Upper lobe of left lung (tissue), 6 donors: ENCODE measurements around the gene KNDC1. TPM values are rescaled to one million over a fixed set of nuclear protein-coding genes. Genes with fewer than 3 reads are reported as not detected.
A peak's percentile ranks its signal among the peaks of the same experiment; 100 is the strongest.

Experiments used
- ATAC-seq, 2 donors: fragments of 200-7000 bp; cut with Tn5 transposase; one replicate each; pipeline ENCODE4 v1.9.1; 2022; ENCODE audit warnings: mild to moderate bottlenecking in 2 of 2, moderate library complexity in 2 of 2; ENCODE audit not compliant: low FRiP score in 2 of 2
- DNase-seq, 2 donors: peaks; one replicate each; pipeline ENCODE4 v3.0.0-alpha.2; 2019 to 2020
- H3K27ac ChIP-seq, 4 donors: fragments of 200-600 bp; sonication (generic); one replicate each; pipeline ENCODE4 v1.5.1; 2016 to 2019
- H3K27me3 ChIP-seq, 4 donors: fragments of 200-600 bp; sonication (generic); one replicate each; pipeline ENCODE4 v1.5.1; 2017 to 2019
- H3K36me3 ChIP-seq, 4 donors: fragments of 200-600 bp; sonication (generic); one replicate each; pipeline ENCODE4 v1.5.1; 2016 to 2019
- H3K4me1 ChIP-seq, 4 donors: fragments of 200-600 bp; sonication (generic); one replicate each; pipeline ENCODE4 v1.5.1; 2018 to 2019
- H3K4me3 ChIP-seq, 4 donors: fragments of 200-600 bp; sonication (generic); one replicate each; pipeline ENCODE4 v1.5.1; 2017 to 2019; ENCODE audit warnings: mild to moderate bottlenecking in 2 of 4, moderate library complexity in 1 of 4
- H3K9me3 ChIP-seq, 4 donors: fragments of 200-600 bp; sonication (generic); one replicate each; pipeline ENCODE4 v1.5.1; 2018 to 2019
- EP300 ChIP-seq, 4 donors: sonication (generic); formaldehyde crosslinking; IDR thresholded peaks; one replicate each; pipeline ENCODE4 v1.5.1; 2017; ENCODE audit warnings: antibody characterized with exemption in 4 of 4, control low read depth in 2 of 4
- POLR2A ChIP-seq, 4 donors: fragments of 450-650 bp; IDR thresholded peaks; one replicate each; pipeline ENCODE4 v1.5.1; 2016 to 2017; ENCODE audit warnings: antibody characterized with exemption in 4 of 4, mild to moderate bottlenecking in 2 of 4
- POLR2AphosphoS5 ChIP-seq, 2 donors: sonication (generic); formaldehyde crosslinking; IDR thresholded peaks; one replicate each; pipeline ENCODE4 v1.5.1; 2017; ENCODE audit warnings: antibody characterized with exemption in 2 of 2
- WGBS, 2 donors: methylation state at CpG; one replicate each; pipeline ENCODE4 v1.1.5; 2017 to 2018; 5-methylcytosine and 5-hydroxymethylcytosine counted together
- total RNA-seq, 6 donors: library from RNA; depleted of rRNA in 4 of 6; stranded (reverse); fragments of >200 nt in 4 of 6; gene quantifications; one replicate each; pipeline versions ENCODE4 v1.1.0 to v1.2.1, GENCODE V29; 2016 to 2021
- TF ChIP-seq, protein P1 (sequence below), 6 experiments: fragments of 450-650 bp in 4 of 6; fragments of 200-600 bp in 2 of 6; sonication (generic) in 2 of 6; IDR thresholded peaks; one replicate each; pipeline ENCODE4 v1.5.1; 2016 to 2019; ENCODE audit warnings: antibody characterized with exemption in 6 of 6
- donor health status: DM: no; HTN: no; CAD: no; lungs with moderate emphysema.
- donor health status: DM: no; HTN: yes; CAD: no; lungs with severe emphysema.

The KNDC1 gene
- total RNA-seq, 6 donors from 2014 or later: 7.1 to 30.3 (median 15.5) TPM

DNA sequence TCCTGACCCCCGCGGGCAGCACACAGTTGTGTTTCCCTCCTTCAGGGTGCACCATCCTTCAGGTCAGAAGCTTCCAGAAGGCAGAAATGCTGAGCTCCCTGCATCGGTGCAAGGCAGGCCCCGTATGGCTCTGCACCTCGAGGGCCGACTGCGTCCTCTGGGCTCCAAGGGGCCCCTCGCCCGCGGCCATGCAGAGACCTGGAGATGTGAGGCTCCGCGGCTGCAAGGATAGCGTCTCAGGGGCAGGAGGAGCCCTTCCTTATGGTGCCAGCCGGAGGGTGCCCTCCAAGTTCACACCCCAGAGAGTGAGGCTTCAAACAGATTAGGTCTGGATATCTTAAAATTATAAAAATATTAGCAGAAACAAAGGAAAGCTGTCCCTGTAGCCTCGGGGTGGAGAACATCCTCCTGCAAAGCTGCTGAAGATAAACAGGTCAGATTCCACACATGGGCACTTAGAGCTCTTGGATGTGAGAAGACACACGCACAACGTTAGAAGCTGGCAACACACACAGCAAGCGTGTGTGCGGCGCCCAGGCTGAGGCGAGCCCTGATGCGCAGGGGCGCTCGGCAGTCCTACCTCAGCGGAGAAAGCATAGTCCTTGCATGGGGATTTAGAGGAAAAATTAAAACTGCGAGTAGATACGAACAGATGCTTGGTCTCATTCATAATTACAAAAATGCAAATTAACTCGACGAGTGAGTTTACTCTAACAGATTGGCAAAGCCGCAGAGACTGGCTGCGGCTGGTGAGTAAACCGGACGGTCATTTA, 20.4 kb downstream of the KNDC1 start:
- no peak overlapping the region for H3K4me3 ChIP-seq
- DNase-seq: peak in 1 of 2 donors; percentile 62
- ATAC-seq: no peak

DNA sequence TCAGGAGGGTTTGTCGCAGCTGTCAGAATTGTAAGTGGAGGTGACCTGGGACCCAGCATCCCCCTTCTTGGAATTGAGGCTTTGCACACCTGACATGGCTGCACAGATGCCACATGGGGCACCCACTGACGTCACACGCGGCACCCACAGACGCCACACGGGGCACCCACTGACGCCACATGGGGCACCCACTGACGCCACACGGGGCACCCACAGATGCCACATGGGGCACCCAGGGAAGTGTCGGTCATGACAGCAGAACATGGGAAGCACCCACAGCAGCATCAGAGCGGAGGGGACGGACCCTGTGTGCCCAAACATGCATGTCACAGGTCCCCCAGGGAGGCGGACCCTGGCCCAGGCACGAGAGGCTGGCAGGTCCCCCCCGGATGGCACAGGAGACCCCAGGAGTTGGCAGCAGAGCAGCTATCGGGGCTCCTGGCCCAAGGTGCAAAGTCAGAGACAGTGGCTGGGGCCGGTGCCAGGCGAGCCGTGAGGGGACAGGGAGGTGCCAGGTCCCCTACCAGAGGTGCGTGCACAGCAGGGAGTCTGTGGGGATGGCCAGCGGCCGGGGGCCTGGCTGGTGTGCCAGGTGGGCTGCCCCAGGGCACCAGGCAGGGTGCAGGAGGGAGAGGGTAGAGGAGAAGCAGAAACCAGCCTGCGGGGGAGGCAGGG, 21.1 kb downstream of the KNDC1 start:
- TF ChIP-seq POLR2AphosphoS5 (IDR thresholded peaks at IDR 0.05) (no peak), EP300 (IDR thresholded peaks at IDR 0.05) (no peak), POLR2A (IDR thresholded peaks at IDR 0.05) (no peak)
- TF ChIP-seq, protein P1, sequence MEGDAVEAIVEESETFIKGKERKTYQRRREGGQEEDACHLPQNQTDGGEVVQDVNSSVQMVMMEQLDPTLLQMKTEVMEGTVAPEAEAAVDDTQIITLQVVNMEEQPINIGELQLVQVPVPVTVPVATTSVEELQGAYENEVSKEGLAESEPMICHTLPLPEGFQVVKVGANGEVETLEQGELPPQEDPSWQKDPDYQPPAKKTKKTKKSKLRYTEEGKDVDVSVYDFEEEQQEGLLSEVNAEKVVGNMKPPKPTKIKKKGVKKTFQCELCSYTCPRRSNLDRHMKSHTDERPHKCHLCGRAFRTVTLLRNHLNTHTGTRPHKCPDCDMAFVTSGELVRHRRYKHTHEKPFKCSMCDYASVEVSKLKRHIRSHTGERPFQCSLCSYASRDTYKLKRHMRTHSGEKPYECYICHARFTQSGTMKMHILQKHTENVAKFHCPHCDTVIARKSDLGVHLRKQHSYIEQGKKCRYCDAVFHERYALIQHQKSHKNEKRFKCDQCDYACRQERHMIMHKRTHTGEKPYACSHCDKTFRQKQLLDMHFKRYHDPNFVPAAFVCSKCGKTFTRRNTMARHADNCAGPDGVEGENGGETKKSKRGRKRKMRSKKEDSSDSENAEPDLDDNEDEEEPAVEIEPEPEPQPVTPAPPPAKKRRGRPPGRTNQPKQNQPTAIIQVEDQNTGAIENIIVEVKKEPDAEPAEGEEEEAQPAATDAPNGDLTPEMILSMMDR (IDR thresholded peaks at IDR 0.05): no peak
- ATAC-seq: no peak
- no peak overlapping the region for H3K27ac ChIP-seq
- peak in 1 of 2 donors; percentile 80 for DNase-seq
- no peak overlapping the region for H3K4me3 ChIP-seq
- no peaks in the 10 kb centered on the region for H3K9me3 ChIP-seq
- 93 to 94% methylated on average over 9 to 23 of the region's 23 CpGs for WGBS, 2 donors
- no peaks in the 10 kb centered on the region for H3K36me3 ChIP-seq
- no peaks in the 10 kb centered on the region for H3K27me3 ChIP-seq
- H3K4me1 ChIP-seq: no peaks in the 10 kb centered on the region

More for the DNA sequence above, 20.4 kb downstream of the KNDC1 start:
- WGBS, 2 donors: 90 to 92% methylated on average over 25 to 32 of the region's 33 CpGs
- Histone ChIP-seq H3K4me1 (no peaks in the 10 kb centered on the region), H3K27me3 (no peaks in the 10 kb centered on the region), H3K36me3 (no peaks in the 10 kb centered on the region), H3K27ac (no peak overlapping the region), H3K9me3 (no peaks in the 10 kb centered on the region)
- TF ChIP-seq, protein P1 (IDR thresholded peaks at IDR 0.05): no peak
- TF ChIP-seq POLR2A (IDR thresholded peaks at IDR 0.05) (no peak), EP300 (IDR thresholded peaks at IDR 0.05) (no peak), POLR2AphosphoS5 (IDR thresholded peaks at IDR 0.05) (no peak)

DNA sequence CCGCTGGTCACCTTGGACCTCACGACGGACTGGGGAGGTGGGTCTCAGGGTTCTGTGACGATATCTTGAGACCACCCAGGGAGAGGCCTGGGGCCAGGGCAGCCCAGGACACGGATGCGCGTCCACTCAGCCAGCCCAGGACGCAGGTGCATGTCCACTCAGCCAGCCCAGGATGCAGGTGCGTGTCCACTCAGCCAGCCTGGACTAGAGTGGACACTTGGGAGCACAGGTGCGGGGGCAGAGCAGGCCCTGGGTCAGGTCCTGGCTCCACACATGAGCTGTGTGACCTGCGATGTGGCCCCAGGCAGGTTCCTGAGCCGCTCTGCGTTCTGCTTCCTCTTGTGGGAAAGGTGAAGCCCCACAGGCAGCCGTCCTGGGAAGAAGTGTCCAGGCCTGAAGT, 22.2 kb downstream of the KNDC1 start:
- ATAC-seq: no peak
- no peaks in the 10 kb centered on the region for H3K4me1 ChIP-seq
- no peaks in the 10 kb centered on the region for H3K27me3 ChIP-seq
- no peaks in the 10 kb centered on the region for H3K9me3 ChIP-seq
- H3K4me3 ChIP-seq: no peak overlapping the region
- TF ChIP-seq POLR2A (IDR thresholded peaks at IDR 0.05) (no peak), POLR2AphosphoS5 (IDR thresholded peaks at IDR 0.05) (no peak), EP300 (IDR thresholded peaks at IDR 0.05) (no peak)
- TF ChIP-seq, protein P1 (IDR thresholded peaks at IDR 0.05): no peak
- WGBS, 2 donors: 68 to 76% methylated on average over 11 to 12 of the region's 14 CpGs
- H3K27ac ChIP-seq: no peak overlapping the region
- DNase-seq: peak in 1 of 2 donors; percentile 40
- H3K36me3 ChIP-seq: no peaks in the 10 kb centered on the region

- TF ChIP-seq EP300 (IDR thresholded peaks at IDR 0.05) (no peak), POLR2AphosphoS5 (IDR thresholded peaks at IDR 0.05) (no peak), POLR2A (IDR thresholded peaks at IDR 0.05) (no peak)
- TF ChIP-seq, protein P1 (IDR thresholded peaks at IDR 0.05): no peak
- Histone ChIP-seq H3K27ac (no peak overlapping the region), H3K4me3 (no peak overlapping the region), H3K36me3 (no peaks in the 10 kb centered on the region), H3K27me3 (no peaks in the 10 kb centered on the region), H3K9me3 (no peaks in the 10 kb centered on the region), H3K4me1 (no peaks in the 10 kb centered on the region)
- 91 to 93% methylated on average over 64 to 66 of the region's 66 CpGs for WGBS, 2 donors
- DNase-seq (peak in 1 of 2 donors; percentile 79), ATAC-seq (no peak)
Observed at GRCh38 chr10:133182791-133183645, 23.0 kb downstream of the KNDC1 start.
